Forelimb muscle (tissue), 1 donor: ENCODE data around the gene SDR42E1. TPM values are rescaled to one million over a fixed set of nuclear protein-coding genes. Genes with fewer than 3 reads are reported as not detected.
"Not testable (repeated sequence)": the region's sequence is repeated elsewhere in the genome, so short reads cannot be mapped to it uniquely, and the experiment has no call there.

Experiments
- DNase-seq: peaks from one replicate; pipeline ENCODE4 v3.0.0-alpha.2; 2013; ENCODE audit warnings: low read depth
- polyA plus RNA-seq: library from polyadenylated mRNA; unstranded; fragments of 120-200 nt; gene quantifications from one replicate; pipeline ENCODE4 v1.2.1, GENCODE V29; 2013; ENCODE audit not compliant: insufficient read length

Gene SDR42E1
- polyA plus RNA-seq, 1 donor: 0.44 TPM

DNA sequence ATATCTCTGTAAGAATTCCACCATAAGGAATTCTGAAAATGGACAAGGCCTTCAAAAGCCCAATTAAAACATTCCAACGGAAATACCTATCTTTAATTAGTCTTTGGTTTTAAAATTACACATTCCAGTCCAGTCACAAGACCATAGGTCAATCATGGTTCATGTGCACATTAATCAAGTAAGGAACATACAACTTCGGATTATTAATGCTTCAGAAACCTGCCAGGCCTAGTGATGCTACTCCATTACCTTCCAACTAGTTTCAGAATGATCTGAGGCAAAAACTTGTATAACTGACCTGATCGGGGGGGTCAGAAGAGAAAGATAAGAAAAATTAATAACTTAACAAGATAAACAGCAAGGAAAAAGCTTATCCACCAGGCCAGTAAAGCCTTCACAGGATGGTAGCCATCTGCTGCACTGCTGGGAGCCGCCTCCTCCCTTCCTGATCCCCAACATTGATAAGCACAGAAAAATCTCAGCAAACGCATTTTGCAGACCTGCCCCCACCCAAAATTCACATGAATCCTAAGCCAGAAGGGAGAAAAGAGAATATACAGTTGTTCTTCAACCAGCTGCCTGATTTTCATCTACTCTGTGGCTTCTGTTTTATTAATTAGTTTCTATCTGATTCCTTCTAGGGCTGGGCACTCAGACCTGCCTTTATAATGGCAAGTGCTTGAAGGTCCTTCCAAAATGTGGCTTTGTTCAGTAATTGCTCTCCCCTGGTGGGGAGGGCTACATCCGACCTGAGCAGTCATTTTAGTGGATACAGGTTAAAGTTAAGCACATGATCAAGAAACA lies 6.0 kb downstream of the SDR42E1 start:
- DNase-seq: no peak

DNA sequence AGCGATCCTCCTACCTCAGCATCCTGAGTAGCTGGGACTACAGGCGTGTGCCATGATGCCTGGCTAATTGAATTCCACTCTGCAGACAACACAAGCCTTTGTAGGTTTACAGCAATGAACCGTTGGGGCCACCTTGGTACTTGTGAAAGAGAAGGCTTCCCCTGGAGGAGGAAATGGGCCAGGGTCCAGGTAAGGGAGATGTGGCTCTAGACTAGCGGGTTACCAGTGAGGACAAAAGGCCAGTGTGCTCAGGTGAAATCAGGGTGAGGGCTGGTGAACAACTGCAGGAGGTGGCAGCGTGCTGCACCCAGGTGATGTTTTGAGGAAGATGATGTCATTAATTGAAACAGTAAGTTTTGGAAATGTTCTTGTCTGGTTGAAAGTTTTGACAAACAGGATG lies 6.7 kb downstream of the SDR42E1 start:
- no peak for DNase-seq

GRCh38 chr16:82002831-82003230 lies 8.4 kb downstream of the SDR42E1 start:
- DNase-seq: no peak

GRCh38 chr16:81997738-81998137 lies 13.5 kb downstream of the SDR42E1 start:
- DNase-seq: no peak

- DNase-seq: peak; percentile 22
These were observed 14.4 kb downstream of the SDR42E1 start for GRCh38 chr16:81996664-81997509.

DNA sequence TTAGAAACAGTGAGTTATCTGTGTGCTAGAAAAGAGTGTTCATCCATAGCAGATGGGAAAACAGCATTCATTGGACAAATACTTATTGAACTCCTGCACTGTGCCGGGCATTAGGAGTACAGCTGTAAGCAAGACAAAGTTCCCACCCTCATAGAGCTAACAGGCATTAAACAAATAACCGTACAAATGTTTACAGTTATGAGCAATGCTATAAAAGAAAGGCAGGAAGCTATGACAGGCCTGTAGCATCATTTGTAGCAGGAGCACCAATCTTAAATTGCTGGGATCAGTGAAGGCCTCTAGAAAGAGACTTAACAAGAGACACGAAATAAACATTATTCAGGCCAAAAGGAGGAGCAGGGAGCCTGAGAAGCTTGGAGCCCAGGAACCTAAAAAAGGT lies 15.6 kb downstream of the SDR42E1 start:
- no peak for DNase-seq

DNA sequence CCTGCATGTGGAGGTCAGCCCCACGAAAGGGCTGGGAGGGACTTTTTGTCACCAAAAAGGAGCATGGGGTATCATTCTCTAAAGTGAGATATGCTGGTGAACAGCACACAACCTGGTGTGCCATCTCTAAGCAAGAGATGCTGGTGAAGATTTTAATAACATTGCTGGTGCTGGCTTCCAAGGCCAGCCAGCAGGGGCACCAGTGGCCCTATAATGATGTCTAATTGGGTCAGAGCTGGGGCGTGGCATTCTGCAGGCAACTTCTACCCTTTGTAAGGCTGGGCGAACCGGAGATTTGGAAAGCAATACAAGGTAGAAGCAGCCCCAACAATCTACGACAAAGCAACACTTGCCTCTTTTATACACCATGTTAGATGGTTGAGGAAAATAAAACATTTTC lies 16.8 kb downstream of the SDR42E1 start:
- no peak for DNase-seq

DNA sequence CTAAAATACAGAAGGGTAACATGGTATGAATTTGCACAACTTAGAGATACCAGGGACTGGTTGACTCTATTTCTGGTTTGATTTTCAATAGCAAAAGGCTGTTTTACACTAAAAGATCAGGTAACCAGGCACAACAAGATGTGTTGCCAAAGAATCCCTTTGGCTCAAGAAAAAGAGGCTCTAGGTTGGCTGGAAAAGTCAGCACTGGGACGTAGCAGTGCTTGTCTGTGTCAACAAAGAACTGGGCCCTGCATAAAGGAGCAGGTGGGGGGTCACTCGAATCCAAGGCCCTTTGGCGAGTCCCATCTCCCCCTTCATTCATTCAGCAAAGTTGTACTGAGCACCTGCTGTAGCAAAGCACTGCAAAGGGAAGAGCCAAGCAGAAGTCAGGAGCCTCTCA lies 18.4 kb downstream of the SDR42E1 start:
- no peak for DNase-seq

GRCh38 chr16:81987706-81988105 lies 23.6 kb downstream of the SDR42E1 start:
- DNase-seq: no peak

GRCh38 chr16:81987121-81987520 lies 24.1 kb downstream of the SDR42E1 start:
- no peak for DNase-seq

DNA sequence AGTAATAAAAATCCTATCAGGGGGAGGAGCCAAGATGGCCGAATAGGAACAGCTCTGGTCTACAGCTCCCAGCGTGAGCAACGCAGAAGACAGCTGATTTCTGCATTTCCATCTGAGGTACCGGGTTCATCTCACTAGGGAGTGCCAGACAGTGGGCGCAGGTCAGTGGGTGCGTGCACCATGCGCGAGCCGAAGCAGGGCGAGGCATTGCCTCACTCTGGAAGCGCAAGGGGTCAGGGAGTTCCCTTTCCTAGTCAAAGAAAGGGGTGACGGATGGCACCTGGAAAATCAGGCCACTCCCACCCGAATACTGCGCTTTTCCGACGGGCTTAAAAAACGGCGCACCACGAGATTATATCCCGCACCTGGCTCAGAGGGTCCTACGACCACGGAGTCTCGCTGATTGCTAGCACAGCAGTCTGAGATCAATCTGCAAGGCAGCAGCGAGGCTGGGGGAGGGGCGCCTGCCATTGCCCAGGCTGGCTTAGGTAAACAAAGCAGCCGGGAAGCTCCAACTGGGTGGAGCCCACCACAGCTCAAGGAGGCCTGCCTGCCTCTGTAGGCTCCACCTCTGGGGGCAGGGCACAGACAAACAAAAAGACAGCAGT lies 33.8 kb downstream of the SDR42E1 start:
- not testable (repeated sequence) for DNase-seq

DNA sequence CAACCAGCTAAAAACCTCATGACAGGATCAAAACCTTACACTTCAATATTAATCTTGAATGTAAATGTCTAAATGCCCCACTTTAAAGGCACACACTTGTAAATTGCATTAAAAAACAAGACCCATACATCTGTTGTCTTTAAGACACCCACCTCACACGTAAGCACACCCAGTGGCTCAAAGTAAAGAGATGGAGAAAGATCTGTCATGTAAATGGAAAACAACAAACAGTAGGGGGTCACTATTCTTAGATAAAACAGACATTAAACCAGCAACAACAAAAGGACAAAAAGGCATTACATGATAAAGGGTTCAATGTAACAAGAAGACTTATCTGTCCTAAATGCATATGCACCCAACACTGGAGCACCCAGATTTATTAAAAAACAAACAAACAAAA lies 35.6 kb downstream of the SDR42E1 start:
- DNase-seq: no peak

- no peak for DNase-seq
These were observed 37.5 kb downstream of the SDR42E1 start for GRCh38 chr16:81973737-81974136.

DNA sequence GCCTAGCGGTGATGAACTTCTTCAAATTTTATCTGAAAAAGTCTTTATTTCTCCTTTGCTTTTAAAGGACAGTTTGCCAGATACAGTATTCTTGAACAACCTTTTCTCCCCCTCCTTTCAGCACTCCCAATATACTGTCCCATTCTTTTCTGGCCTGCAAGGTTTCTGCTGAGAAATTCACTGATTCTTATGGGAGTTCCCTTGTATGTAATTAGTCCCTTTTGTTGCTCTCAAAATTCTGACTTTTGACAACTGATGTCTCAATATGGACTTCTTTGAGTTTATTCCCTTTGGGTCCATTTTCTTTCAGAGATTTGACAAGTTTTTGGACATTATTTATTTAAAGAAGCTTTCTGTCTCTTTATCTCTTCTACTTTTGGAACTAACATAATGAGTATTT lies 39.4 kb downstream of the SDR42E1 start:
- no peak for DNase-seq

DNA sequence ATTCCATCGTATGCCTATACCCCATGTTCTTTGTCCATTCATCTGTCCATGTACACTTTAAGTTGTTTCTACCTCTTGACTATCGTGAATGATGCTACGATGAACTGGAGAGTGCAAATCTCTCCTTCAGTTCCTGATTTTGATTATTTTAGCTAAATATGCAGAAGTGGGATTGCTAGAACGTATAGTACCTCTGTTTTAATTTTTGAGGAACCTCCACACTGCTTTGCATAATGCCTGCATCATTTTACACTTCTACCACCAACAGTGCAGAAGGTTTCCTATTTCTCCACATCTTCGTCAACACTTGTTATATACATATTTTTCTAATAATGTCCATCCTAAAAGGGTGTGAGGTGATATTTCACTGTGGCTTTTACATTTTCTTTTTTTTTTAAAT lies 43.9 kb downstream of the SDR42E1 start:
- DNase-seq: no peak

GRCh38 chr16:81964808-81965207 lies 46.5 kb downstream of the SDR42E1 start:
- no peak for DNase-seq

GRCh38 chr16:81956213-81956948 lies 54.9 kb downstream of the SDR42E1 start:
- no peak for DNase-seq

- no peak for DNase-seq
These were observed 59.7 kb downstream of the SDR42E1 start for GRCh38 chr16:81951564-81951963.

GRCh38 chr16:81946206-81946605 lies 65.1 kb downstream of the SDR42E1 start:
- DNase-seq: no peak

DNA sequence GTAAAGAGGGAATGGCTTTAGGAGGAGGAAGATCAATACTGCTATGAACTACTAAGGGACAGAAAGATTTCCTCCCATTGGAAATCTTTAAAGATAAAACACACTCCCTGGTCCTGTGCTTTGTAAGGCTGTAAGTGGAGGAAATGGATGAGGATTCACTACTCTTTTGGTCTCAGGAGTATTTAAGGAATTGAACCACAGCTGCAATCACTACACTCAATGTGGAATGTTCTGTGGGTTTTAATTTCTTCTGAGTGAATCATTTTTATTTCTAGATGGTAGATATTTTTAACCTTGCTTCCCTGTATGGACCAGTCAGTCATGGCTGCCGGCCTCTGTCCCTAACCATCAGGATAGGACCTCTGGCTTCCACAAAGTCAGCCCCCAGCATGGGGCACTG lies 65.6 kb downstream of the SDR42E1 start:
- DNase-seq: no peak

DNA sequence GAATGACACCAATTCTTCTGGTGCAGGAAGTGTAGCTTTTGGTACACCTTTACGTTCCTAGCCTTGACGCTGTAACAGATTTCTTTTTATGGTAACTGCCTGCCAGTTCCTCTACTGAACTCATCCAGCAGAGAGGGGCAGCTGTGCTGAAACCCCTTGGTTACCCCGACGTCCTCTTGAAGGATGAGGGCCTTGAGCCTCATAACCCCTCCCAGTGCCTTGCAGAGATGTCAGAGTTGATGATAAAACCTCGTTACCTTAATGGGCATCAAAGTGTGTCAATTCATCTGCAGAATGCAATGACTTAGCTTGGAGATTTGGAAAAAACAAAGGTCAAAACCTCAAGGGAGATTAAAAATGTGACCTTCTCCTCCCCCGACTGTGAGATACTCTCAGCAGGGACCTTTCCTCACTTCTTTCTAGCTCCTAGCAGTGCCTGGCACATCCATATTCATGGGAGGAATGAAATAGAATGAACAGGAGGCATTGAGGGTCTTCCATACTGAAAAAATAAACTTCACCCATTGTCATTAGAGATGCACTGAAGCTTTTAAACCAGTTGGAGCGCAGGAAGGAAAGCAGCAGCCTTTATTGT lies 69.2 kb downstream of the SDR42E1 start:
- no peak for DNase-seq
